ENCODE data around the gene SLC25A41. TPM values are rescaled to one million over a fixed set of nuclear protein-coding genes. Genes with fewer than 3 reads are reported as not detected.

SLC25A41 gene
- under 1 TPM in 3 of 6 experiments, not detected in 3; 0.18 to 0.60 (median 0.56) TPM for total RNA-seq
- long read RNA-seq = 0 reads

DNA sequence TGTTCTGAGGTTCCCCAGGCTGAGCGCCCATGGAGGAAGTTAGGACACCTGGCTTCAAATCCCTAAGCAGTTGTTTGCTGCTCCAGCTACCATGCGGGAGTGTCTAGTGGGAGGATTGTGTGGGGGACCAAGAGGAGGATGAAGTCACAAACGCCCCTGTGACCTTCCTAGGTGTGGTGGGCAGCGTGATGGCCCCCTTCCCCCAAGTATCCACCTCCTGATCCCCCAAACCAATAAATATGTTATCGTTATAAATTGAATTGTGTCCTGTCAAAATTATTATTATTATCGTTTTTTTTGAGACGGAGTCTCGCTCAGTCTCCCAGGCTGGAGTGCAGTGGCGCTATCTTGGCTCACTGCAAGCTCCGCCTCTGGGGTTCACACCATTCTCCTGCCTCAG is at the start of gene SLC25A41:
Gene SLC25A41, minus strand, starts transcription at position 101 of the 400 bp plus-strand sequence. Its CDS starts 70 bp downstream, at position 31.
- intact Hi-C loops (cut with DNase I) = no loop called here
- no peak within 1 kb of the TSS for H3K4me3 ChIP-seq
- no peak for ATAC-seq
- no peaks in the 10 kb centered on the region for H3K36me3 ChIP-seq
- H3K27me3 ChIP-seq = no peaks in the 10 kb centered on the region
- TF ChIP-seq, protein P1, sequence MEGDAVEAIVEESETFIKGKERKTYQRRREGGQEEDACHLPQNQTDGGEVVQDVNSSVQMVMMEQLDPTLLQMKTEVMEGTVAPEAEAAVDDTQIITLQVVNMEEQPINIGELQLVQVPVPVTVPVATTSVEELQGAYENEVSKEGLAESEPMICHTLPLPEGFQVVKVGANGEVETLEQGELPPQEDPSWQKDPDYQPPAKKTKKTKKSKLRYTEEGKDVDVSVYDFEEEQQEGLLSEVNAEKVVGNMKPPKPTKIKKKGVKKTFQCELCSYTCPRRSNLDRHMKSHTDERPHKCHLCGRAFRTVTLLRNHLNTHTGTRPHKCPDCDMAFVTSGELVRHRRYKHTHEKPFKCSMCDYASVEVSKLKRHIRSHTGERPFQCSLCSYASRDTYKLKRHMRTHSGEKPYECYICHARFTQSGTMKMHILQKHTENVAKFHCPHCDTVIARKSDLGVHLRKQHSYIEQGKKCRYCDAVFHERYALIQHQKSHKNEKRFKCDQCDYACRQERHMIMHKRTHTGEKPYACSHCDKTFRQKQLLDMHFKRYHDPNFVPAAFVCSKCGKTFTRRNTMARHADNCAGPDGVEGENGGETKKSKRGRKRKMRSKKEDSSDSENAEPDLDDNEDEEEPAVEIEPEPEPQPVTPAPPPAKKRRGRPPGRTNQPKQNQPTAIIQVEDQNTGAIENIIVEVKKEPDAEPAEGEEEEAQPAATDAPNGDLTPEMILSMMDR (IDR thresholded peaks at IDR 0.05) = no peak
- no peak for TF ChIP-seq POLR2A (IDR thresholded peaks at IDR 0.05)
- DNase-seq = no peak
- 83% methylated on average over 7 of the region's 10 CpGs for WGBS (ENCODE audit: insufficient coverage, low coverage, low lambda C conversion rate, missing lambda C conversion rate)
- H3K4me1 ChIP-seq = no peaks in the 10 kb centered on the region
- H3K27ac ChIP-seq = no peak within 1 kb of the TSS
- no peaks in the 10 kb centered on the region for H3K9me3 ChIP-seq

DNA sequence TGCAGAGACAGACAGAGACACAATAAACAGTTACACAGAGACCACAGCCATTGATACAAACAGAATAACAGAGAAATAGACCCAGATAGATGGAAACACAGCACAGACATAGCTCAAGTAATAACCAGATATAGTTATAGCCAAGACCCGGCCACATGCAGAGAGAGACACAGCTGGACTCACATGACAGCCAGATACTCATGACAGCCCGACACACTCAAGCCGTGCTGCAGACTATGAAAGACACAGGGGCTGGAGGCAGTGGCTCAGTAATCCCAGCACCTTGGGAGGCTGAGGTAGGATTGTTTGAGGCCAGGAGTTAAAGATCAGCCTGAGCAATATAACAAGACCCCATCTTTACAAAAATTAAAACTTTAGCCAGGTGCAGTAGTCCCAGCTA is 49.7 kb upstream of the SLC25A41 start:
- TF ChIP-seq, protein P1 (IDR thresholded peaks at IDR 0.05) = no peak
- TF ChIP-seq POLR2A (IDR thresholded peaks at IDR 0.05) = no peak
- no peak overlapping the region for H3K27ac ChIP-seq
- H3K27me3 ChIP-seq = no peaks in the 10 kb centered on the region
- H3K36me3 ChIP-seq = no peaks in the 10 kb centered on the region
- no peaks in the 10 kb centered on the region for H3K4me1 ChIP-seq
- H3K4me3 ChIP-seq = no peak overlapping the region
- 55% methylated on average over 1 of the region's 3 CpGs for WGBS (ENCODE audit: insufficient coverage, low coverage, low lambda C conversion rate, missing lambda C conversion rate)
- intact Hi-C loops (cut with DNase I) = no loop called here
- DNase-seq (no peak), ATAC-seq (no peak)
- peaks cover 0 to 2% (median 0%) of the 10 kb centered on the region in 4 donors for H3K9me3 ChIP-seq

DNA sequence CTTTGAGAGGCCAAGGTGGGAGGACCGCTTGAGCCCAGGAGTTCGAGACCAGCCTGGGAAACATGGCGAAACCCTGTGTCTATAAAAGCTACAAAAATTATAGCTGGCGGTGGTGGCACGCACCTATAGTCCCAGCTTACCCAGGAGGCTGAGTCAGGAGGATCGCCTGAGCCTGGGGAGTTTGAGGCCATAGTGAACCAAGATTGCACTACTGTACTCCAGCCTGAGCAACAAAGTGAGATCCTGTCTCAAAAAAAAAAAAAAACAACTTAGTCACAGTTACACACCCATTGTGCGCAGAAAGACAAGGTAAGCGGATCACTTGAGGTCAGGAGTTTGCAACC is 48.8 kb upstream of the SLC25A41 start:
- Histone ChIP-seq H3K9me3 (peaks cover 0 to 2% (median 0%) of the 10 kb centered on the region in 4 donors), H3K4me3 (no peak overlapping the region), H3K27me3 (no peaks in the 10 kb centered on the region), H3K27ac (no peak overlapping the region), H3K36me3 (no peaks in the 10 kb centered on the region), H3K4me1 (no peaks in the 10 kb centered on the region)
- TF ChIP-seq, protein P1 (IDR thresholded peaks at IDR 0.05) = no peak
- no peak for TF ChIP-seq POLR2A (IDR thresholded peaks at IDR 0.05)
- ATAC-seq (no peak), DNase-seq (no peak)
- intact Hi-C loops (cut with DNase I) = no loop called here
- 97% methylated on average over 3 of the region's 8 CpGs for WGBS (ENCODE audit: insufficient coverage, low coverage, low lambda C conversion rate, missing lambda C conversion rate)

DNA sequence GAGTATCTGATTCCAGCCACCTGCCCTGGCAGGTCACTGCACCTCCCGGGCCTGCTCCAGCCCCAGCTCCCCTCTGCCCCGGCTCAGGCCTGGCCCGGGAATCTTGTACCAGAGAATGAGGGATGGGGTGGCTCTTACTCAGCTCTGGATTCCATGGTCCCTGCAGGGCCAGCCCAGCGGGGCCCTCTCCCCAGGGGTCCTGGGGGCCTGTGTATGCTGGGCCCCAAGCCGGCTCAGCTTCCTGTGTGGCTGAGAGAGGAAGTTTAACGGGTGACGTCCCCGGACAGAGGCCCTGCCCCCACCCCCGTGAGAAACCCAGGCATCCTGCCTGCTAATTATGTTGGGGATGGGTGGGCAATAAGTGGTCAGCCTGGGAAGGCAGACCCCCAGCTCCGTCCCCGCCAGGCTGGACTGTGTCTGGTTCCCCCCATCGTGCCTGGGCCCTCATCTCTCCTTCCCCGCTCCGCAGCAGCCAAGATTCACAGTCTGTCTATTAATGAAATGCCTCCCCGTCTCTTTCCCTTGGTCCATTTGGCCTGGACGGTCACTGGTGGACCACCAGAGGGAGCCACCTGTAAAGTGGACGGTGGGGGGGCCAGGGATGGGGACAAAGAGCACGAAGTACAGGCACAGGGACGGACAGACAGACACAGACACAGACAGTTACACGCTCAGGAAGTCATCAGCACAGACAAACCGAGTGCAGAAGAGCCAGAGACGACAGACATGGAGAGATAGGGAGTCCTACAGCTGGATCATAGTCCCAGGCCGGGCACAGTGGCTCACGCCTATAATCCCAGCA is 48.2 kb upstream of the SLC25A41 start, which contains the start of gene DENND1C:
Gene DENND1C, minus strand, starts transcription at position 247 of the 802 bp plus-strand sequence. Its CDS starts 92 bp downstream, at position 155.
- peaks cover 0 to 2% (median 0%) of the 10 kb centered on the region in 4 donors for H3K9me3 ChIP-seq
- peak within 1 kb of the TSS in 1 of 3 donors; percentile 49 for H3K27ac ChIP-seq
- no peaks in the 10 kb centered on the region for H3K27me3 ChIP-seq
- intact Hi-C loops (cut with DNase I) = no loop called here
- peak; percentile 42 to 64 (median 62) for ATAC-seq
- H3K4me3 ChIP-seq = peak within 1 kb of the TSS; percentile 22 to 32 (median 23)
- H3K36me3 ChIP-seq = no peaks in the 10 kb centered on the region
- WGBS (ENCODE audit: insufficient coverage, low coverage, low lambda C conversion rate, missing lambda C conversion rate) = 21% methylated on average over 16 of the region's 24 CpGs
- peak in 2 of 3 donors; percentile 40 to 64 for DNase-seq
- H3K4me1 ChIP-seq = no peaks in the 10 kb centered on the region
- no peak for TF ChIP-seq POLR2A (IDR thresholded peaks at IDR 0.05)
- TF ChIP-seq, protein P1 (IDR thresholded peaks at IDR 0.05) = peak; percentile 35 to 48 (median 37)

Data from right lobe of liver (tissue), 6 donors.